ENCODE measurements around the gene EDC3. TPM values are rescaled to one million over a fixed set of nuclear protein-coding genes. Genes with fewer than 3 reads are reported as not detected.

EDC3 gene
- polyA plus RNA-seq, 1 donor from 2014 or later = 12.9 TPM

DNA sequence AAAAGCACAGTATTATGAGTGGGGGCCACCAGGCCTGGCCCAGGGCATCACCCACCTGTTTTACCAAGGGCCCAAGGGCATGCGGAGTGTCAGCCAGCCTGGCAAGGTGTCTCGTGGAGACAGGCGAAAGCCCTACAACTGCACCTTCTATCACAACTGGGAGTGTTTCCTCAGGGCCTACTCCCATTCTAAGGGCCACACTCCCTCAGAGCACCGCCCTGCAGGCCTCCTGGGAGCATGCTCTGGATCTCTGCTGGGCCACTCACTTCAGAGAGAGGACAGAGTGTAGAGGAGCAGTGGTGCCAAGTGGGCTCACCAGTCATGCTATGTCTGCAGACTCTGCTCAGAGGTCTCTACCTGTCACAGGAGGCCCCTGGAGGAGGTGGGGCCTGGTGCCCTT, 101.4 kb downstream of the EDC3 start:
- Histone ChIP-seq H3F3A (ENCODE audit: insufficient read depth, low read length, poor library complexity, severe bottlenecking) (no peaks in the 10 kb centered on the region), H3K4me2 (ENCODE audit: low read length) (no peak overlapping the region), H3K9me2 (ENCODE audit: insufficient read depth, low read length) (no peaks in the 10 kb centered on the region), H3K27me3 (ENCODE audit: insufficient read depth, low read depth, low read length) (no peaks in the 10 kb centered on the region), H4K20me1 (ENCODE audit: insufficient read depth) (no peaks in the 10 kb centered on the region), H3K79me2 (replicated peaks; ENCODE audit: insufficient read depth, low read length) (no peaks in the 10 kb centered on the region), H3K9me3 (ENCODE audit: low read length) (no peaks in the 10 kb centered on the region), H2AFZ (ENCODE audit: low read depth, low read length) (no peak overlapping the region), H3K9ac (ENCODE audit: low read length) (no peak overlapping the region), H3K4me3 (ENCODE audit: low read length) (no peak overlapping the region), H3K27ac (ENCODE audit: low read length) (no peak overlapping the region), H3K36me3 (ENCODE audit: insufficient read depth, low read length) (no peaks in the 10 kb centered on the region)
- TF ChIP-seq, protein P1, sequence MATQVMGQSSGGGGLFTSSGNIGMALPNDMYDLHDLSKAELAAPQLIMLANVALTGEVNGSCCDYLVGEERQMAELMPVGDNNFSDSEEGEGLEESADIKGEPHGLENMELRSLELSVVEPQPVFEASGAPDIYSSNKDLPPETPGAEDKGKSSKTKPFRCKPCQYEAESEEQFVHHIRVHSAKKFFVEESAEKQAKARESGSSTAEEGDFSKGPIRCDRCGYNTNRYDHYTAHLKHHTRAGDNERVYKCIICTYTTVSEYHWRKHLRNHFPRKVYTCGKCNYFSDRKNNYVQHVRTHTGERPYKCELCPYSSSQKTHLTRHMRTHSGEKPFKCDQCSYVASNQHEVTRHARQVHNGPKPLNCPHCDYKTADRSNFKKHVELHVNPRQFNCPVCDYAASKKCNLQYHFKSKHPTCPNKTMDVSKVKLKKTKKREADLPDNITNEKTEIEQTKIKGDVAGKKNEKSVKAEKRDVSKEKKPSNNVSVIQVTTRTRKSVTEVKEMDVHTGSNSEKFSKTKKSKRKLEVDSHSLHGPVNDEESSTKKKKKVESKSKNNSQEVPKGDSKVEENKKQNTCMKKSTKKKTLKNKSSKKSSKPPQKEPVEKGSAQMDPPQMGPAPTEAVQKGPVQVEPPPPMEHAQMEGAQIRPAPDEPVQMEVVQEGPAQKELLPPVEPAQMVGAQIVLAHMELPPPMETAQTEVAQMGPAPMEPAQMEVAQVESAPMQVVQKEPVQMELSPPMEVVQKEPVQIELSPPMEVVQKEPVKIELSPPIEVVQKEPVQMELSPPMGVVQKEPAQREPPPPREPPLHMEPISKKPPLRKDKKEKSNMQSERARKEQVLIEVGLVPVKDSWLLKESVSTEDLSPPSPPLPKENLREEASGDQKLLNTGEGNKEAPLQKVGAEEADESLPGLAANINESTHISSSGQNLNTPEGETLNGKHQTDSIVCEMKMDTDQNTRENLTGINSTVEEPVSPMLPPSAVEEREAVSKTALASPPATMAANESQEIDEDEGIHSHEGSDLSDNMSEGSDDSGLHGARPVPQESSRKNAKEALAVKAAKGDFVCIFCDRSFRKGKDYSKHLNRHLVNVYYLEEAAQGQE (IDR thresholded peaks at IDR 0.05; ENCODE audit: borderline replicate concordance) = no peak
- TF ChIP-seq POLR2AphosphoS5 (IDR thresholded peaks at IDR 0.05) (no peak), TAF1 (IDR thresholded peaks at IDR 0.05; ENCODE audit: low read depth) (no peak), RAD21 (conservative IDR thresholded peaks at IDR 0.05) (no peak), EZH2 (IDR thresholded peaks at IDR 0.05; ENCODE audit: borderline replicate concordance, insufficient read depth, low read length, poor library complexity, severe bottlenecking) (no peak), SMC3 (conservative IDR thresholded peaks at IDR 0.05; ENCODE audit: poor library complexity) (no peak), EP300 (conservative IDR thresholded peaks at IDR 0.05; ENCODE audit: poor library complexity, severe bottlenecking) (no peak), MXI1 (conservative IDR thresholded peaks at IDR 0.05; ENCODE audit: poor library complexity, severe bottlenecking) (no peak)
- TF ChIP-seq, protein P2, sequence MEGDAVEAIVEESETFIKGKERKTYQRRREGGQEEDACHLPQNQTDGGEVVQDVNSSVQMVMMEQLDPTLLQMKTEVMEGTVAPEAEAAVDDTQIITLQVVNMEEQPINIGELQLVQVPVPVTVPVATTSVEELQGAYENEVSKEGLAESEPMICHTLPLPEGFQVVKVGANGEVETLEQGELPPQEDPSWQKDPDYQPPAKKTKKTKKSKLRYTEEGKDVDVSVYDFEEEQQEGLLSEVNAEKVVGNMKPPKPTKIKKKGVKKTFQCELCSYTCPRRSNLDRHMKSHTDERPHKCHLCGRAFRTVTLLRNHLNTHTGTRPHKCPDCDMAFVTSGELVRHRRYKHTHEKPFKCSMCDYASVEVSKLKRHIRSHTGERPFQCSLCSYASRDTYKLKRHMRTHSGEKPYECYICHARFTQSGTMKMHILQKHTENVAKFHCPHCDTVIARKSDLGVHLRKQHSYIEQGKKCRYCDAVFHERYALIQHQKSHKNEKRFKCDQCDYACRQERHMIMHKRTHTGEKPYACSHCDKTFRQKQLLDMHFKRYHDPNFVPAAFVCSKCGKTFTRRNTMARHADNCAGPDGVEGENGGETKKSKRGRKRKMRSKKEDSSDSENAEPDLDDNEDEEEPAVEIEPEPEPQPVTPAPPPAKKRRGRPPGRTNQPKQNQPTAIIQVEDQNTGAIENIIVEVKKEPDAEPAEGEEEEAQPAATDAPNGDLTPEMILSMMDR (IDR thresholded peaks at IDR 0.05; ENCODE audit: poor library complexity, severe bottlenecking) = no peak

DNA sequence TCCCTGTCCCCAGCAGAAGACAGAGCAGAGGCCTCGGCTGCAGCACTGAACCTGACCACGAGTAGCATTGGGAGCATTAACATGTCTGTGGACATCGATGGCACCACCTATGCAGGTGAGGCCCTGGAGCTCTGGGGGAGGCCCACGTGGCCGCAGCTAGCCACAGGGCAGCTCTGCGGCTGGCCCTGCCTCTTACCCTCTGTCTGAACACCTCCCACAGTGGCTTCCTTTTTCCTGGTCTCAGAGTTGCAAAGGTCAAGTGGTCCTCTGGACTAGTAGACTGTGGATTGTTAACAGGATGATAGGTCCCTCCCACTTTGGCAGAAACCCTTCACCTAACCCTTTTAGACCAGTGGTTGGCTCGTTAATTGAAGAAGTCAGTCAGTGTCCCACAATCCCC, 102.7 kb downstream of the EDC3 start:
- Histone ChIP-seq H3K9me2 (ENCODE audit: insufficient read depth, low read length) (no peaks in the 10 kb centered on the region), H3F3A (ENCODE audit: insufficient read depth, low read length, poor library complexity, severe bottlenecking) (no peaks in the 10 kb centered on the region), H3K36me3 (ENCODE audit: insufficient read depth, low read length) (no peaks in the 10 kb centered on the region), H3K79me2 (replicated peaks; ENCODE audit: insufficient read depth, low read length) (no peaks in the 10 kb centered on the region), H3K4me3 (ENCODE audit: low read length) (no peak overlapping the region), H3K27ac (ENCODE audit: low read length) (no peak overlapping the region), H3K4me2 (ENCODE audit: low read length) (no peak overlapping the region), H3K9ac (ENCODE audit: low read length) (no peak overlapping the region), H4K20me1 (ENCODE audit: insufficient read depth) (no peaks in the 10 kb centered on the region), H3K27me3 (ENCODE audit: insufficient read depth, low read depth, low read length) (no peaks in the 10 kb centered on the region), H2AFZ (ENCODE audit: low read depth, low read length) (no peak overlapping the region), H3K9me3 (ENCODE audit: low read length) (no peaks in the 10 kb centered on the region)
- TF ChIP-seq, protein P2 (IDR thresholded peaks at IDR 0.05; ENCODE audit: poor library complexity, severe bottlenecking) = no peak
- no peak for TF ChIP-seq POLR2AphosphoS5 (IDR thresholded peaks at IDR 0.05)
- TF ChIP-seq MXI1 (conservative IDR thresholded peaks at IDR 0.05; ENCODE audit: poor library complexity, severe bottlenecking) = no peak

Measured in neural cell (in vitro differentiated cells).